PFSK-1 (cell line): ENCODE measurements around the gene SLC13A5.

Source experiments
- FOXP2 ChIP-seq: optimal IDR thresholded peaks from 2 replicates; pipeline ENCODE3; 2011; ENCODE audit warnings: borderline replicate concordance, control low read depth, inconsistent platforms; ENCODE audit not compliant: insufficient read depth; ENCODE audit errors: extremely low read length, extremely low read depth
- POLR2AphosphoS5 ChIP-seq: IDR thresholded peaks from 2 replicates; pipeline ENCODE4 v1.6.1; 2012; ENCODE audit warnings: low read depth, mild to moderate bottlenecking, control low read depth, low read length, moderate library complexity
- SIN3A ChIP-seq: IDR thresholded peaks from 2 replicates; pipeline ENCODE4 v1.6.1; 2012; ENCODE audit warnings: mild to moderate bottlenecking, low read length, moderate library complexity, borderline replicate concordance; ENCODE audit not compliant: insufficient read depth
- TAF1 ChIP-seq: IDR thresholded peaks from 2 replicates; pipeline ENCODE4 v1.6.1; 2012; ENCODE audit warnings: low read length, control low read depth, borderline replicate concordance; ENCODE audit not compliant: insufficient read depth
- TF ChIP-seq, protein P1 (sequence below), 2 experiments: IDR thresholded peaks; 2 replicates each; pipeline versions ENCODE4 v1.6.1 to v1.8.0; 2011 to 2012; ENCODE audit warnings: low read depth in 2 of 2, low read length in 2 of 2, control low read depth in 1 of 2, inconsistent platforms in 1 of 2, mild to moderate bottlenecking in 1 of 2, moderate library complexity in 1 of 2; ENCODE audit not compliant: insufficient read depth in 1 of 2

Gene SLC13A5

GRCh38 chr17:6721744-6722143 is 8.6 kb upstream of the SLC13A5 start:
- TF ChIP-seq TAF1 = no peak
- TF ChIP-seq POLR2AphosphoS5 = no peak

DNA sequence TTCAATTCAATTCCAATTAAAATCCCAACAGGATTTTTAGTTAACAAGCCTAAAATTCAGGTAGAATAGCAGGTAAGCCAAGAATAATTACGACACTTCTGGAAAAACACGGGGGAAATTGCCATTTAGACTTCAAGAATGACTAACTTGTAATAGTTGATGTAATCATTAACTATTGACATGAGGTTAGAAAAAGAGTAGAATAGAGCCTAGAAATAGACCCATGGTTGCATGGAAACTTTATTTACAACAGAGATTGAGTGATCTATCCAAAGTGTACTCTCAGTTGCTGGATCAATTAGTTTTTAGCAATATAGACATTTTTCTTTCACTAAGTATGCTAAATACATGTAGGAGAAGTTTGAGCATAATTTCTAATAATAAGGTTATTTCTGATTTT is 3.6 kb upstream of the SLC13A5 start:
- TF ChIP-seq FOXP2 (no peak), POLR2AphosphoS5 (no peak)
- TF ChIP-seq, protein P1, sequence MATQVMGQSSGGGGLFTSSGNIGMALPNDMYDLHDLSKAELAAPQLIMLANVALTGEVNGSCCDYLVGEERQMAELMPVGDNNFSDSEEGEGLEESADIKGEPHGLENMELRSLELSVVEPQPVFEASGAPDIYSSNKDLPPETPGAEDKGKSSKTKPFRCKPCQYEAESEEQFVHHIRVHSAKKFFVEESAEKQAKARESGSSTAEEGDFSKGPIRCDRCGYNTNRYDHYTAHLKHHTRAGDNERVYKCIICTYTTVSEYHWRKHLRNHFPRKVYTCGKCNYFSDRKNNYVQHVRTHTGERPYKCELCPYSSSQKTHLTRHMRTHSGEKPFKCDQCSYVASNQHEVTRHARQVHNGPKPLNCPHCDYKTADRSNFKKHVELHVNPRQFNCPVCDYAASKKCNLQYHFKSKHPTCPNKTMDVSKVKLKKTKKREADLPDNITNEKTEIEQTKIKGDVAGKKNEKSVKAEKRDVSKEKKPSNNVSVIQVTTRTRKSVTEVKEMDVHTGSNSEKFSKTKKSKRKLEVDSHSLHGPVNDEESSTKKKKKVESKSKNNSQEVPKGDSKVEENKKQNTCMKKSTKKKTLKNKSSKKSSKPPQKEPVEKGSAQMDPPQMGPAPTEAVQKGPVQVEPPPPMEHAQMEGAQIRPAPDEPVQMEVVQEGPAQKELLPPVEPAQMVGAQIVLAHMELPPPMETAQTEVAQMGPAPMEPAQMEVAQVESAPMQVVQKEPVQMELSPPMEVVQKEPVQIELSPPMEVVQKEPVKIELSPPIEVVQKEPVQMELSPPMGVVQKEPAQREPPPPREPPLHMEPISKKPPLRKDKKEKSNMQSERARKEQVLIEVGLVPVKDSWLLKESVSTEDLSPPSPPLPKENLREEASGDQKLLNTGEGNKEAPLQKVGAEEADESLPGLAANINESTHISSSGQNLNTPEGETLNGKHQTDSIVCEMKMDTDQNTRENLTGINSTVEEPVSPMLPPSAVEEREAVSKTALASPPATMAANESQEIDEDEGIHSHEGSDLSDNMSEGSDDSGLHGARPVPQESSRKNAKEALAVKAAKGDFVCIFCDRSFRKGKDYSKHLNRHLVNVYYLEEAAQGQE (IDR thresholded peaks at IDR 0.05; ENCODE audit: insufficient read depth in 1 of 2, low read depth in 2 of 2, low read length in 2 of 2) = no peak

DNA sequence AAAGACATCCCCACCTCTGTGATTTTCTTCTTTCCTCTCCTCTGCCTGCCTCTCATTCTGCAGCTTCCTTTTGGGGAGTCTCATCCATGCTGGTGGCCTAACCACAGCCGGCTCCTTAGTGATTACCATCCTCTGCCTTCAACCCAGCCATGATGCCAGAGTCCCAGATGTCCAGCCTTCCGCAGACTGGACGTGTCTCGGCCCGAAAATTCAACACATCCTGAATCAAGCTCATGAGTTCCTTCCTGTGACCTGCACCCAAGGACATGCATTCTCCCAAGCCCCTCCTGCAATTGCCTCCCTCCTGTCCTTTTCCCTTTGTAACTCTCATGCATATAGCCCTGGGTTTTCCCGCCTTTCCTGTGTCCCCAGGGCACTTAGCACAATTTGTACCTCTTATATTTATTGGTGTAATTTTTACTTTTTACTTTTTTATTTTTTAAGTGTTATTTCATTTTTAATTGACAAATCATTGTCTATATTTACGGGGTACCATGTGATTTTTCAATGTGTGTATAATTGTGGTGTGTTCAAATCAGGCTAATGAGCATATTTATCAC is 1.2 kb upstream of the SLC13A5 start:
- no peak for TF ChIP-seq TAF1
- TF ChIP-seq FOXP2 = no peak
- TF ChIP-seq, protein P1 (IDR thresholded peaks at IDR 0.05; ENCODE audit: insufficient read depth in 1 of 2, low read depth in 2 of 2, low read length in 2 of 2) = no peak
- TF ChIP-seq SIN3A = no peak
- TF ChIP-seq POLR2AphosphoS5 = no peak

DNA sequence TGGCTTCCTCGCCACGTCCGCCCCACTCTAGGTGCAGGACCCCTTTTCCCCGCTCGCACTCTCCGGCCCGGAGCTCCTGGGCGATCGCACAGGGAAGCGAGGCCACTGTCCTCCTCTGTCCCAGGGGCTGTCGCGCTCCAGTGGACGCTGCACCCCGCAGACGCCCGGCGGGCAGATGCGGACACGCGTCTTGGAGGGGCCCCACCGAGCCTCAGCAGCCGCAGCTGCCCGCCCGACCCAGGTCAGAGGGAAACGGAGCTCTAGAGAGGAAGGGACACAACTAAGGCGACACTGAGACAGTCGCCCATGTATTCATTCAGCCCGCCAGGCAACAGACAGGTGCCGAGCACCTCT is 726 bp upstream of the SLC13A5 start:
- TF ChIP-seq TAF1 = no peak
- no peak for TF ChIP-seq POLR2AphosphoS5
- no peak for TF ChIP-seq FOXP2
- TF ChIP-seq, protein P1 (IDR thresholded peaks at IDR 0.05; ENCODE audit: insufficient read depth in 1 of 2, low read depth in 2 of 2, low read length in 2 of 2) = no peak
- no peak for TF ChIP-seq SIN3A

- TF ChIP-seq SIN3A (no peak), POLR2AphosphoS5 (no peak), FOXP2 (no peak), TAF1 (no peak)
- TF ChIP-seq, protein P1 (IDR thresholded peaks at IDR 0.05; ENCODE audit: insufficient read depth in 1 of 2, low read depth in 2 of 2, low read length in 2 of 2) = no peak
These were observed 377 bp downstream of the SLC13A5 start for GRCh38 chr17:6712854-6713129.
